HepG2 (cell line): Measurements from ENCODE around the gene ETFA. TPM values are rescaled to one million over a fixed set of nuclear protein-coding genes. Genes with fewer than 3 reads are reported as not detected.

Source experiments
- CCAR2 ChIP-seq: fragments of 200-400 bp; formaldehyde crosslinking; optimal IDR thresholded peaks from 2 replicates; pipeline ENCODE3; 2018; ENCODE audit warnings: low read depth, mild to moderate bottlenecking, low read length, moderate library complexity
- CENPBD1 ChIP-seq: sonication (generic); formaldehyde crosslinking; IDR thresholded peaks from 2 replicates; pipeline ENCODE4 v1.8.0; 2022; ENCODE audit warnings: missing genetic modification reagents, low read depth, mild to moderate bottlenecking, borderline replicate concordance
- GABPB1 ChIP-seq: IDR thresholded peaks from 2 replicates; pipeline ENCODE4 v1.6.1; 2016; ENCODE audit warnings: mild to moderate bottlenecking, missing genetic modification reagents, moderate library complexity, missing compliant biosample characterization
- HHEX ChIP-seq: IDR thresholded peaks from 2 replicates; pipeline ENCODE4 v1.6.1; 2016; ENCODE audit warnings: control low read depth
- JUN ChIP-seq: sonication (generic); formaldehyde crosslinking; IDR thresholded peaks from 2 replicates; pipeline ENCODE4 v1.4.0; 2020; ENCODE audit warnings: mild to moderate bottlenecking, missing genetic modification reagents
- MXD1 ChIP-seq: sonication (generic); formaldehyde crosslinking; IDR thresholded peaks from 2 replicates; pipeline ENCODE4 v1.4.0; 2020; ENCODE audit warnings: mild to moderate bottlenecking, missing genetic modification reagents
- NKX3-1 ChIP-seq: sonication (generic); formaldehyde crosslinking; IDR thresholded peaks from 2 replicates; pipeline ENCODE4 v1.5.0; 2020; ENCODE audit warnings: missing genetic modification reagents
- NR2F1 ChIP-seq, 2 experiments: fragments of 450-650 bp in 1 of 2; formaldehyde crosslinking in 1 of 2; IDR thresholded peaks; 2 replicates each; pipeline versions ENCODE4 v1.5.0 to v1.6.1; 2016 to 2020; ENCODE audit warnings: mild to moderate bottlenecking in 1 of 2, missing compliant biosample characterization in 1 of 2, missing genetic modification reagents in 1 of 2, moderate library complexity in 1 of 2
- REST ChIP-seq, 2 experiments: IDR thresholded peaks; 2 replicates each; pipeline ENCODE4 v1.6.1; 2011 to 2012; ENCODE audit warnings: low read length in 2 of 2, borderline replicate concordance in 1 of 2, low read depth in 1 of 2, mild to moderate bottlenecking in 1 of 2, moderate library complexity in 1 of 2
- RFX1 ChIP-seq: fragments of 450-650 bp; IDR thresholded peaks from 2 replicates; pipeline ENCODE4 v1.6.1; 2017
- SNAPC2 ChIP-seq: sonication (generic); formaldehyde crosslinking; IDR thresholded peaks from 2 replicates; pipeline ENCODE4 v1.8.1; 2022; ENCODE audit warnings: mild to moderate bottlenecking, missing genetic modification reagents
- THAP9 ChIP-seq: sonication (generic); formaldehyde crosslinking; IDR thresholded peaks from 2 replicates; pipeline ENCODE4; 2020; ENCODE audit warnings: missing genetic modification reagents, mild to moderate bottlenecking, borderline replicate concordance
- ZEB1 ChIP-seq: IDR thresholded peaks from 2 replicates; pipeline ENCODE4 v1.6.1; 2012; ENCODE audit warnings: mild to moderate bottlenecking, low read depth, inconsistent platforms; ENCODE audit not compliant: insufficient replicate concordance
- ZNF280D ChIP-seq: sonication (generic); formaldehyde crosslinking; IDR thresholded peaks from 2 replicates; pipeline ENCODE4 v1.5.1; 2020; ENCODE audit warnings: mild to moderate bottlenecking, missing genetic modification reagents
- ZNF431 ChIP-seq: sonication (generic); formaldehyde crosslinking; IDR thresholded peaks from 2 replicates; pipeline ENCODE4 v1.9.0; 2022; ENCODE audit warnings: missing genetic modification reagents, low read depth, mild to moderate bottlenecking, borderline replicate concordance
- ZNF644 ChIP-seq: IDR thresholded peaks from 2 replicates; pipeline ENCODE4 v1.6.1; 2016; ENCODE audit warnings: low read depth
- ZNF777 ChIP-seq: sonication (generic); formaldehyde crosslinking; IDR thresholded peaks from 2 replicates; pipeline ENCODE4 v1.4.0; 2020; ENCODE audit warnings: missing genetic modification reagents
- polyA plus RNA-seq, 8 experiments: library from polyadenylated mRNA; depleted of rRNA in 3 of 8; stranded (reverse) in 7 of 8; unstranded in 1 of 8; fragments of >200 nt; fragmentation: Illumina TruSeq in 4 of 8; extraction: Trizol in 4 of 8; gene quantifications; 2 replicates each; pipeline versions ENCODE4 v1.2.1 to v1.2.3, GENCODE V29; 2011 to 2016; ENCODE audit warnings: low read depth in 4 of 8, missing spikeins in 1 of 8, mixed read lengths in 1 of 8; ENCODE audit not compliant: insufficient read depth in 1 of 8
- total RNA-seq, 5 experiments: library from RNA; depleted of rRNA; stranded (reverse); fragments of >200 nt; fragmentation: Illumina TruSeq; extraction: Trizol; gene quantifications; 2 replicates each; pipeline ENCODE4 v1.2.3, GENCODE V29; 2016; ENCODE audit warnings: low read depth in 1 of 5

The ETFA gene
- total and polyA plus RNA-seq, 2 of the 13 experiments (the other 11 are each of a cell fraction or from before 2014, with no cell fraction given), result 291 to 396 TPM

- TF ChIP-seq GABPB1 (CRISPR knock-in tag), result no peak
- TF ChIP-seq SNAPC2 (CRISPR knock-in tag), result no peak
- TF ChIP-seq ZNF777 (CRISPR knock-in tag), result no peak; the same call in 1 of the 2 replicates
- no peak for TF ChIP-seq THAP9 (CRISPR knock-in tag)
- TF ChIP-seq CENPBD1 (CRISPR knock-in tag), result no peak
- TF ChIP-seq NR2F1 (CRISPR knock-in tag; IDR thresholded peaks at IDR 0.05), result peak; percentile 15 to 33; a peak in 2 of 4 replicates
- no peak for TF ChIP-seq MXD1 (CRISPR knock-in tag)
- no peak for TF ChIP-seq NKX3-1 (CRISPR knock-in tag)
- TF ChIP-seq ZEB1, result peak; percentile 66
- no peak for TF ChIP-seq JUN
- no peak for TF ChIP-seq RFX1
- TF ChIP-seq ZNF644 (CRISPR knock-in tag), result peak; percentile 79; the same call in 1 of the 2 replicates
- TF ChIP-seq REST (IDR thresholded peaks at IDR 0.05; ENCODE audit: borderline replicate concordance in 1 of 2, low read depth in 1 of 2, low read length in 2 of 2), result no peak
- no peak for TF ChIP-seq ZNF280D (CRISPR knock-in tag)
- no peak for TF ChIP-seq CCAR2
- no peak for TF ChIP-seq ZNF431 (CRISPR knock-in tag)
- no peak for TF ChIP-seq HHEX (CRISPR knock-in tag)
Observed at GRCh38 chr15:76333720-76334437, 22.6 kb upstream of the ETFA start (continued).
